ENCODE data around the gene SHISA2.

Gene SHISA2

GRCh38 chr13:26047040-26047439 is 4.8 kb downstream of the SHISA2 start:
- DNase-seq = no peak

- DNase-seq = no peak
Observed at GRCh38 chr13:26046639-26047038, 5.2 kb downstream of the SHISA2 start.

GRCh38 chr13:26045142-26045541 is 6.7 kb downstream of the SHISA2 start:
- no peak for DNase-seq

- DNase-seq = no peak
Observed at GRCh38 chr13:26042785-26043184, 9.0 kb downstream of the SHISA2 start.

- no peak for DNase-seq
Observed at GRCh38 chr13:26041444-26041843, 10.4 kb downstream of the SHISA2 start.

GRCh38 chr13:26038931-26039475 is 12.8 kb downstream of the SHISA2 start:
- DNase-seq = no peak

GRCh38 chr13:26037302-26037701 is 14.5 kb downstream of the SHISA2 start:
- DNase-seq = peak; percentile 33

- no peak for DNase-seq
Observed at GRCh38 chr13:26036383-26036782, 15.4 kb downstream of the SHISA2 start.

- no peak for DNase-seq
Observed at GRCh38 chr13:26034018-26034417, 17.8 kb downstream of the SHISA2 start.

- no peak for DNase-seq
Observed at GRCh38 chr13:26030331-26030730, 21.5 kb downstream of the SHISA2 start.

- no peak for DNase-seq
Observed at GRCh38 chr13:26029581-26030136, 22.2 kb downstream of the SHISA2 start.

- no peak for DNase-seq
Observed at GRCh38 chr13:26026211-26026610, 25.6 kb downstream of the SHISA2 start.

GRCh38 chr13:26025771-26026170 is 26.0 kb downstream of the SHISA2 start:
- no peak for DNase-seq

- DNase-seq = no peak
Observed at GRCh38 chr13:26025196-26025595, 26.6 kb downstream of the SHISA2 start.

GRCh38 chr13:26024558-26024957 is 27.3 kb downstream of the SHISA2 start:
- no peak for DNase-seq

- no peak for DNase-seq
Observed at GRCh38 chr13:26022538-26023292, 29.1 kb downstream of the SHISA2 start.

GRCh38 chr13:26021956-26022355 is 29.9 kb downstream of the SHISA2 start:
- no peak for DNase-seq

GRCh38 chr13:26021516-26021915 is 30.3 kb downstream of the SHISA2 start:
- DNase-seq = no peak

GRCh38 chr13:26020891-26021290 is 30.9 kb downstream of the SHISA2 start:
- DNase-seq = no peak

- no peak for DNase-seq
Observed at GRCh38 chr13:26019881-26020870, 31.6 kb downstream of the SHISA2 start.

GRCh38 chr13:26019251-26019650 is 32.6 kb downstream of the SHISA2 start:
- DNase-seq = no peak

- DNase-seq = no peak
Observed at GRCh38 chr13:26017932-26018665, 33.7 kb downstream of the SHISA2 start.
